DND-41 (cell line): ENCODE results near the gene NRXN3.
A peak's percentile ranks its signal among the peaks of the same experiment; 100 is the strongest.

ENCODE experiments used
- ATAC-seq: fragments of 200-7000 bp; cut with Tn5 transposase; 3 replicates; pipeline ENCODE4 v1.9.1; 2021; ENCODE audit warnings: low read depth; ENCODE audit not compliant: insufficient read depth
- DNase-seq: peaks from one replicate; pipeline ENCODE4 v3.0.0-alpha.2; 2020
- H2AFZ ChIP-seq: 2 replicates; pipeline ENCODE4 v1.6.0; 2012; ENCODE audit warnings: low read depth, low read length
- H3K27ac ChIP-seq: 2 replicates; pipeline ENCODE4 v1.5.1; 2012; ENCODE audit warnings: low read length, inconsistent platforms
- H3K27me3 ChIP-seq: fragments of 200-600 bp; sonication (generic); 2 replicates; pipeline ENCODE4 v1.6.0; 2012; ENCODE audit warnings: low read length, mild to moderate bottlenecking, inconsistent platforms; ENCODE audit not compliant: insufficient read depth, poor library complexity
- H3K36me3 ChIP-seq: 2 replicates; pipeline ENCODE4 v1.5.1; 2012; ENCODE audit warnings: low read length, inconsistent platforms; ENCODE audit not compliant: insufficient read depth
- H3K4me1 ChIP-seq: 2 replicates; pipeline ENCODE4 v1.5.1; 2012; ENCODE audit warnings: mild to moderate bottlenecking, low read length; ENCODE audit not compliant: insufficient read depth
- H3K4me2 ChIP-seq: 2 replicates; pipeline ENCODE4 v1.6.0; 2012; ENCODE audit warnings: mild to moderate bottlenecking, moderate library complexity, low read length, inconsistent platforms; ENCODE audit not compliant: insufficient read depth
- H3K4me3 ChIP-seq, 2 experiments: fragments of 200-600 bp in 1 of 2; shearing (Covaris generic) in 1 of 2; 2 replicates each; pipeline ENCODE4 v1.5.1; 2012 to 2016; ENCODE audit warnings: inconsistent platforms in 2 of 2, low read length in 2 of 2, mild to moderate bottlenecking in 2 of 2, low read depth in 1 of 2, moderate library complexity in 1 of 2
- H3K79me2 ChIP-seq: 2 replicates; pipeline ENCODE4 v1.6.0; 2012; ENCODE audit warnings: low read length, inconsistent platforms; ENCODE audit not compliant: insufficient read depth
- H3K9ac ChIP-seq: 2 replicates; pipeline ENCODE4 v1.6.0; 2012; ENCODE audit warnings: low read depth, mild to moderate bottlenecking, inconsistent platforms, low read length, moderate library complexity
- H3K9me3 ChIP-seq: 2 replicates; pipeline ENCODE4 v1.5.1; 2012; ENCODE audit warnings: low read length, moderate library complexity, mild to moderate bottlenecking, inconsistent platforms; ENCODE audit not compliant: insufficient read depth, severe bottlenecking
- H4K20me1 ChIP-seq: 2 replicates; pipeline ENCODE4 v1.6.0; 2012; ENCODE audit warnings: low read length; ENCODE audit not compliant: insufficient read depth
- EZH2 ChIP-seq: IDR thresholded peaks from 3 replicates; pipeline ENCODE4 v1.6.1; 2012; ENCODE audit warnings: borderline replicate concordance, low read depth, mild to moderate bottlenecking, moderate library complexity, low read length, inconsistent platforms; ENCODE audit not compliant: severe bottlenecking
- TF ChIP-seq, protein P1 (sequence below): IDR thresholded peaks from 2 replicates; pipeline ENCODE4 v1.5.1; 2012; ENCODE audit warnings: borderline replicate concordance, low read length, moderate library complexity, mild to moderate bottlenecking; ENCODE audit not compliant: poor library complexity, severe bottlenecking; ENCODE audit errors: extremely low read depth

NRXN3 gene

DNA sequence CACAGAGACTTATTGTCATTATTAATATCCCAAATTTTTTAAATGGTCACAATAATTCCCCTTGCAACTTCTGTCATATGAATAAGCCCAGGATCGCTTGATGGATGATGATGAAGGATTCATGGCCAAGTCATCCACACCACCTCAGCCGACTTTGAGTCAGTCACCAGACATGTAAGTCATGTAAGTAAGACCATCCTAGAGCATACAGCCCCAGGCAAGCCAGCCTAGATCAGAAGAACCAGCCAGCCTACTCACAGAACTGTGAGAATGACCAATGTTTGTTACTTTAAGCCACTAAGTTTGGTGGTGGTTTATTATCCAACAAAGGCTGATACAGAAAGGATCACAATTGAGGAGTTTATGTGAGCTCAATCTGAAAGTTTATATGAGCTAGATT, 341.8 kb downstream of the NRXN3 start:
- H3K27ac ChIP-seq = no peak overlapping the region
- no peaks in the 10 kb centered on the region for H3K79me2 ChIP-seq
- H4K20me1 ChIP-seq = no peaks in the 10 kb centered on the region
- TF ChIP-seq, protein P1, sequence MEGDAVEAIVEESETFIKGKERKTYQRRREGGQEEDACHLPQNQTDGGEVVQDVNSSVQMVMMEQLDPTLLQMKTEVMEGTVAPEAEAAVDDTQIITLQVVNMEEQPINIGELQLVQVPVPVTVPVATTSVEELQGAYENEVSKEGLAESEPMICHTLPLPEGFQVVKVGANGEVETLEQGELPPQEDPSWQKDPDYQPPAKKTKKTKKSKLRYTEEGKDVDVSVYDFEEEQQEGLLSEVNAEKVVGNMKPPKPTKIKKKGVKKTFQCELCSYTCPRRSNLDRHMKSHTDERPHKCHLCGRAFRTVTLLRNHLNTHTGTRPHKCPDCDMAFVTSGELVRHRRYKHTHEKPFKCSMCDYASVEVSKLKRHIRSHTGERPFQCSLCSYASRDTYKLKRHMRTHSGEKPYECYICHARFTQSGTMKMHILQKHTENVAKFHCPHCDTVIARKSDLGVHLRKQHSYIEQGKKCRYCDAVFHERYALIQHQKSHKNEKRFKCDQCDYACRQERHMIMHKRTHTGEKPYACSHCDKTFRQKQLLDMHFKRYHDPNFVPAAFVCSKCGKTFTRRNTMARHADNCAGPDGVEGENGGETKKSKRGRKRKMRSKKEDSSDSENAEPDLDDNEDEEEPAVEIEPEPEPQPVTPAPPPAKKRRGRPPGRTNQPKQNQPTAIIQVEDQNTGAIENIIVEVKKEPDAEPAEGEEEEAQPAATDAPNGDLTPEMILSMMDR = no peak
- no peak for TF ChIP-seq EZH2
- H3K4me3 ChIP-seq = no peak overlapping the region
- H3K27me3 ChIP-seq = no peaks in the 10 kb centered on the region
- H3K4me2 ChIP-seq = no peak overlapping the region
- DNase-seq (no peak), ATAC-seq (no peak)
- H3K4me1 ChIP-seq = no peaks in the 10 kb centered on the region
- H3K9me3 ChIP-seq = no peaks in the 10 kb centered on the region
- H2AFZ ChIP-seq = no peak overlapping the region
- no peaks in the 10 kb centered on the region for H3K36me3 ChIP-seq
- no peak overlapping the region for H3K9ac ChIP-seq

DNA sequence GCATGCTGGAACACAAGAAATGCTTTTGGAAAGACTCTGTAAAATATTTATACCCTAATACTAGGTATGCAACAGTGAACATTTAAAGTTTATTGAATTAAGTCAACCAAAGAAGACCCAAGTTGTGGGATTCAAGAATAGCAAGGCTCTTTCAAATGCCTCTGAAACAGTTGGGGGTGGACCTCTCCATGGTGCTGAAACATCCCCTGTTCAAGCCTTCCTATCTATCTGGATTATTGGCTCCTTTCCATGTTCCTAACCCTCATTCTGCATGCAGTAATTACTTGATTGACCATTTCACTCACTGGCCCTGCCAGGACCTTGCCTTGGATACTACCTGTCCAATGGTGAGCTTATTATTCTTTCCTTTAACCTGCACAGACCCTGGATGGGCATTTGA, 349.7 kb downstream of the NRXN3 start:
- Histone ChIP-seq H3K27me3 (no peaks in the 10 kb centered on the region), H3K36me3 (no peaks in the 10 kb centered on the region), H3K4me1 (no peaks in the 10 kb centered on the region), H3K4me2 (no peak overlapping the region), H2AFZ (no peak overlapping the region), H3K4me3 (no peak overlapping the region), H3K27ac (no peak overlapping the region), H4K20me1 (no peaks in the 10 kb centered on the region), H3K79me2 (no peaks in the 10 kb centered on the region), H3K9me3 (no peaks in the 10 kb centered on the region), H3K9ac (no peak overlapping the region)
- peak; percentile 66 for DNase-seq
- TF ChIP-seq EZH2 = no peak
- TF ChIP-seq, protein P1 = no peak
- 0 out of 3 replicates have a peak, but pooled peaks have one; percentile 48 for ATAC-seq

DNA sequence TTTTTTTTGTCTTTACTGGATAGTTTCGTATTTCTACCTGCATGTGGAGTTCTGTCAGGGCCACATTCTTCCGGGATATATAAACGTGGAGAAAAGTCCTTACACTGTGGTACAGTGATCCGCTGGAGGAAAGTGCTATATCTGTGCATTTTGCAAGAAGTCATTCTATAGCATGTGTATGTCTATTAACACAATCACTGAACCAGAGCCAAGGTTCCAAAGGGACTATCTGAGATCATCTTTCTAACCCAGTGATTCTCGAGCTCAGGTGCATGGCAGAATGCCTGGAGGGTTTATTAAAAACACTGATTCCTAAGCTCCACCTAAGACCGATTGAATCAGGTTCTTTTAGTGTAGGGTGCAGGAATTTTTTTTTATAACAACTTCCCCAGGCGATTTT, 354.0 kb downstream of the NRXN3 start:
- DNase-seq = no peak
- Histone ChIP-seq H3K4me1 (no peaks in the 10 kb centered on the region), H2AFZ (no peak overlapping the region), H3K27me3 (no peaks in the 10 kb centered on the region), H3K27ac (no peak overlapping the region), H3K9ac (no peak overlapping the region), H3K4me3 (no peak overlapping the region), H3K79me2 (no peaks in the 10 kb centered on the region), H3K36me3 (no peaks in the 10 kb centered on the region), H3K9me3 (no peaks in the 10 kb centered on the region), H3K4me2 (no peak overlapping the region), H4K20me1 (no peaks in the 10 kb centered on the region)
- no peak for ATAC-seq
- TF ChIP-seq, protein P1 = no peak
- no peak for TF ChIP-seq EZH2

DNA sequence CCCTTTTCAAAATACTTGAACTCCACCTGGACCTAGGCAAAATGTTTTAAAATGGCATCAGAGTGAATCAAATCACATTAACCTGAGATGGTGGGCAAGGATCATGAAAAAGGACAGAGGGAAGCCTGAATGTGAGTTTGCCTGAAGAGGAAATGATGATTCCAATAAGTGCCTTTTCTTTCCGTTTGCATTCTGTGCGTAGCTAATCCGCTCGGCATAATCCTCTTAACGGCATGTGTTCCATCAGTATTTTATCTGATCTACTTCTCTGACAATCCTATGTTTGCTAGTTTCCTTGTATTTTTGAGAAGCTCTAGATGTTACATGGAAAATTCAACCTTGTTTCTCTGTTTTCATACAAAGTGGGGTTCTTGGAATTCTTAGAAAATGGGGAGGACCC, 354.6 kb downstream of the NRXN3 start:
- Histone ChIP-seq H3K9ac (no peak overlapping the region), H3K4me1 (no peaks in the 10 kb centered on the region), H3K4me3 (no peak overlapping the region), H3K79me2 (no peaks in the 10 kb centered on the region), H3K9me3 (no peaks in the 10 kb centered on the region), H3K36me3 (no peaks in the 10 kb centered on the region), H3K27me3 (no peaks in the 10 kb centered on the region), H4K20me1 (no peaks in the 10 kb centered on the region), H3K27ac (no peak overlapping the region), H3K4me2 (no peak overlapping the region), H2AFZ (no peak overlapping the region)
- TF ChIP-seq EZH2 = no peak
- TF ChIP-seq, protein P1 = no peak
- DNase-seq (no peak), ATAC-seq (no peak)
